ENCODE results near the gene TPMT.

DNA sequence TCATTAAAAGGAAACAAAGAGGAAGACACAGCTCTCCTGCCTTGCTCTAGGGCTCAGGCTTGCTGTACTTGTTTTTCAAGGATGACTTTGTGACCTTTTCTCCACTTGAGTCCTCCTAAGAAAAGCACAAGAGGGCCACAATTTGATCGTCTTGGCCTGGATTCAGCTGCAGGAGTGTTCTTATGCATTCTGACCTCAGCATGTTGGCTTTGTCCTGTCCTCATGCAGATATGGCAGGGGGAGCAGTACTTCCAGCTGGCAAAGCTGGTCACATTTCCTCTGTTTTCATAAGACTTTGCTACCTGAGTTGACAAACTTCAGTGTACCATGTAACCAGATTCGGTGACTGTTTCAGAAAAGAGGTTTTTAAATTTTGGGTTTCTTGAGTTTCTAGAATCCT, 31.2 kb upstream of the TPMT start:
- TF ChIP-seq POLR2A (IDR thresholded peaks at IDR 0.05; ENCODE audit: low read length): no peak
- TF ChIP-seq GATA1 (IDR thresholded peaks at IDR 0.05; ENCODE audit: low read depth, low read length): no peak

Measured in erythroblast (primary cell).